Testis (tissue), 3 donors: ENCODE measurements around the gene POLR2A. TPM values are rescaled to one million over a fixed set of nuclear protein-coding genes. Genes with fewer than 3 reads are reported as not detected.
A peak's percentile ranks its signal among the peaks of the same experiment; 100 is the strongest.

Experiments used
- DNase-seq: peaks from one replicate; pipeline ENCODE4 v3.0.0-alpha.2; 2019
- H3K27ac ChIP-seq, 2 donors: fragments of 200-600 bp; sonication (generic); one replicate each; pipeline ENCODE4 v1.5.1; 2019
- H3K27me3 ChIP-seq: fragments of 200-600 bp; sonication (generic); one replicate; pipeline ENCODE4 v1.5.1; 2019
- H3K36me3 ChIP-seq: fragments of 200-600 bp; sonication (generic); one replicate; pipeline ENCODE4 v1.5.1; 2017; ENCODE audit warnings: low read depth; ENCODE audit errors: missing control alignments
- H3K4me1 ChIP-seq: fragments of 200-600 bp; sonication (generic); one replicate; pipeline ENCODE4 v1.5.1; 2019
- H3K4me3 ChIP-seq, 2 donors: fragments of 200-600 bp; sonication (generic); one replicate each; pipeline ENCODE4 v1.5.1; 2017 to 2019
- H3K9me3 ChIP-seq: fragments of 200-600 bp; sonication (generic); one replicate; pipeline ENCODE4 v1.5.1; 2017
- CTCF ChIP-seq, 3 experiments: fragments of 450-650 bp in 2 of 3; fragments of 200-600 bp in 1 of 3; sonication (generic) in 1 of 3; IDR thresholded peaks; one replicate each; pipeline ENCODE4 v1.5.1; 2016 to 2019; ENCODE audit warnings: antibody characterized with exemption in 3 of 3, mild to moderate bottlenecking in 2 of 3, moderate library complexity in 1 of 3
- POLR2A ChIP-seq: fragments of 450-650 bp; IDR thresholded peaks from one replicate; pipeline ENCODE4 v1.6.1; 2017; ENCODE audit warnings: antibody characterized with exemption, mild to moderate bottlenecking, moderate library complexity
- WGBS, 2 donors: methylation state at CpG; one replicate each; pipeline ENCODE4 v1.1.5; 2018; 5-methylcytosine and 5-hydroxymethylcytosine counted together
- intact Hi-C: fragments of 100-400 bp; cut with DNase I; formaldehyde crosslinking; loops from one replicate; pipeline ENCODE4 v1.15.1; 2023; ENCODE audit warnings: low total_unique reads
- polyA plus RNA-seq: library from polyadenylated mRNA; stranded (reverse); fragments of 350-450 nt; fragmentation: Illumina TruSeq; extraction: RNeasy Lipid Tissue Mini Kit (QIAGEN cat#74804); gene quantifications from one replicate; pipeline ENCODE4 v1.2.3, GENCODE V29; 2014; ENCODE audit warnings: low read depth, low replicate concordance; ENCODE audit not compliant: insufficient read depth
- total RNA-seq, 2 donors: library from RNA; depleted of rRNA; stranded (reverse); fragments of >200 nt; gene quantifications; one replicate each; pipeline ENCODE4 v1.2.3, GENCODE V29; 2016

The POLR2A gene
- total and polyA plus RNA-seq, 3 donors from 2014 or later, result 175 to 391 (median 359) TPM

GRCh38 chr17:7523033-7523432 is 38.9 kb downstream of the POLR2A start:
- H3K4me3 ChIP-seq, result no peak overlapping the region
- no peaks in the 10 kb centered on the region for H3K27me3 ChIP-seq
- TF ChIP-seq POLR2A (no peak), CTCF (IDR thresholded peaks at IDR 0.05) (peak in 2 of 3 experiments; percentile 34 to 44)
- DNase-seq, result peak; percentile 63
- no peak overlapping the region for H3K27ac ChIP-seq
- no peaks in the 10 kb centered on the region for H3K36me3 ChIP-seq
- H3K9me3 ChIP-seq, result no peaks in the 10 kb centered on the region
- H3K4me1 ChIP-seq, result no peaks in the 10 kb centered on the region
- 38% methylated on average over 10 of the region's 10 CpGs for WGBS, 2 donors
- intact Hi-C loops, result no loop called here

GRCh38 chr17:7528842-7529241 is 44.7 kb downstream of the POLR2A start:
- Histone ChIP-seq H3K36me3 (no peaks in the 10 kb centered on the region), H3K4me1 (no peaks in the 10 kb centered on the region), H3K27me3 (no peaks in the 10 kb centered on the region), H3K27ac (no peak overlapping the region), H3K4me3 (no peak overlapping the region), H3K9me3 (no peaks in the 10 kb centered on the region)
- intact Hi-C loops, result no loop called here
- TF ChIP-seq POLR2A (no peak), CTCF (IDR thresholded peaks at IDR 0.05) (no peak)
- DNase-seq, result no peak

GRCh38 chr17:7530023-7530900 is 46.1 kb downstream of the POLR2A start:
- Histone ChIP-seq H3K4me3 (no peak overlapping the region), H3K4me1 (no peaks in the 10 kb centered on the region), H3K36me3 (no peaks in the 10 kb centered on the region), H3K9me3 (no peaks in the 10 kb centered on the region), H3K27me3 (no peaks in the 10 kb centered on the region), H3K27ac (no peak overlapping the region)
- DNase-seq, result no peak
- intact Hi-C loops, result no loop called here
- TF ChIP-seq CTCF (IDR thresholded peaks at IDR 0.05) (no peak), POLR2A (no peak)
- 83 to 94% methylated on average over 6 of the region's 6 CpGs for WGBS, 2 donors

- Histone ChIP-seq H3K4me1 (no peaks in the 10 kb centered on the region), H3K36me3 (no peaks in the 10 kb centered on the region), H3K27ac (no peak overlapping the region), H3K9me3 (no peaks in the 10 kb centered on the region), H3K4me3 (no peak overlapping the region), H3K27me3 (no peaks in the 10 kb centered on the region)
- no peak for TF ChIP-seq CTCF (IDR thresholded peaks at IDR 0.05)
- no peak for TF ChIP-seq POLR2A
- WGBS, 2 donors, result 70 to 83% methylated on average over 3 of the region's 3 CpGs
- intact Hi-C loops, result no loop called here
- no peak for DNase-seq
Observed at GRCh38 chr17:7538050-7538449, 53.9 kb downstream of the POLR2A start.
